ENCODE results near the gene ESAM.
A peak's percentile ranks its signal among the peaks of the same experiment; 100 is the strongest.

Gene ESAM

GRCh38 chr11:124801014-124801413 lies 38.9 kb upstream of the ESAM start:
- Histone ChIP-seq H3K36me3 (ENCODE audit: control insufficient read depth in 2 of 2, insufficient read depth in 1 of 2, low read length in 2 of 2) (no peaks in the 10 kb centered on the region), H3K4me1 (ENCODE audit: control insufficient read depth, insufficient read depth, low read length) (no peaks in the 10 kb centered on the region), H3K9me3 (ENCODE audit: control insufficient read depth, insufficient read depth, low read depth, low read length) (no peaks in the 10 kb centered on the region), H3K4me3 (ENCODE audit: low read depth, low read length) (peak overlapping the region; percentile 88), H3K27ac (ENCODE audit: extremely low read depth, low read depth, low read length) (peak overlapping the region; percentile 92; the same call in 1 of the 2 replicates)
- TF ChIP-seq ZBTB44 (tag by site-specific recombination; IDR thresholded peaks at IDR 0.05) (no peak), ZNF514 (tag by site-specific recombination; IDR thresholded peaks at IDR 0.05) (no peak), ZBTB1 (tag by site-specific recombination; IDR thresholded peaks at IDR 0.05) (no peak), ZFP37 (tag by site-specific recombination; IDR thresholded peaks at IDR 0.05) (no peak), ZNF624 (tag by site-specific recombination; IDR thresholded peaks at IDR 0.05) (no peak), SCRT1 (tag by site-specific recombination; IDR thresholded peaks at IDR 0.05; ENCODE audit: borderline replicate concordance) (no peak), ZNF169 (tag by site-specific recombination; IDR thresholded peaks at IDR 0.05) (no peak), ZNF132 (tag by site-specific recombination; IDR thresholded peaks at IDR 0.05; ENCODE audit: borderline replicate concordance) (no peak)
- POLR2A ChIA-PET = interaction anchor here (1.3 to 2.3 kb wide), 6 partner anchors 13 to 128 kb away, joined by 4 to 14 read pairs (median 10); partner anchors contain the start of genes SIAE and SPA17
- CTCF ChIA-PET = interaction anchor here (0.6 to 2.7 kb wide), 8 partner anchors 13 to 248 kb away, joined by 3 to 16 read pairs (median 5); no protein-coding TSS in a partner anchor

GRCh38 chr11:124800226-124800929 lies 38.3 kb upstream of the ESAM start, which contains the start of gene MSANTD2:
MSANTD2 (minus strand) TSS chr11:124800406; CDS start chr11:124800380, 26 bp downstream.
- peak within 1 kb of the TSS; percentile 92 for H3K27ac ChIP-seq (ENCODE audit: extremely low read depth, low read depth, low read length)
- ChIA-PET CTCF (interaction anchor here (0.6 to 2.7 kb wide), 6 partner anchors 12 to 249 kb away, joined by 3 to 16 read pairs (median 7); no protein-coding TSS in a partner anchor), POLR2A (interaction anchor here (1.1 to 2.3 kb wide), 7 partner anchors 13 to 127 kb away, joined by 3 to 14 read pairs (median 9); partner anchors contain the start of genes SIAE and SPA17)
- H3K36me3 ChIP-seq (ENCODE audit: control insufficient read depth in 2 of 2, insufficient read depth in 1 of 2, low read length in 2 of 2) = no peaks in the 10 kb centered on the region
- peak within 1 kb of the TSS; percentile 88 for H3K4me3 ChIP-seq (ENCODE audit: low read depth, low read length)
- no peaks in the 10 kb centered on the region for H3K4me1 ChIP-seq (ENCODE audit: control insufficient read depth, insufficient read depth, low read length)
- H3K9me3 ChIP-seq (ENCODE audit: control insufficient read depth, insufficient read depth, low read depth, low read length) = no peaks in the 10 kb centered on the region
- no peak for TF ChIP-seq ZNF280C (tag by site-specific recombination; IDR thresholded peaks at IDR 0.05)
- TF ChIP-seq PATZ1 (tag by site-specific recombination; IDR thresholded peaks at IDR 0.05) = peak; percentile 82
- TF ChIP-seq ZNF362 (tag by site-specific recombination; IDR thresholded peaks at IDR 0.05) = no peak
- TF ChIP-seq AEBP2 (tag by site-specific recombination; IDR thresholded peaks at IDR 0.05; ENCODE audit: borderline replicate concordance) = no peak
- no peak for TF ChIP-seq MYNN (tag by site-specific recombination; IDR thresholded peaks at IDR 0.05; ENCODE audit: borderline replicate concordance)
- TF ChIP-seq ZNF610 (tag by site-specific recombination; IDR thresholded peaks at IDR 0.05; ENCODE audit: borderline replicate concordance) = no peak
- TF ChIP-seq ZNF521 (tag by site-specific recombination; IDR thresholded peaks at IDR 0.05) = no peak
- no peak for TF ChIP-seq ZNF792 (tag by site-specific recombination; IDR thresholded peaks at IDR 0.05)
- TF ChIP-seq ZBTB1 (tag by site-specific recombination; IDR thresholded peaks at IDR 0.05) = no peak
- no peak for TF ChIP-seq ZNF112 (tag by site-specific recombination; IDR thresholded peaks at IDR 0.05)
- no peak for TF ChIP-seq HOXD13 (CRISPR knock-in tag; IDR thresholded peaks at IDR 0.05; ENCODE audit: borderline replicate concordance)
- TF ChIP-seq ZSCAN30 (tag by site-specific recombination; IDR thresholded peaks at IDR 0.05) = peak; percentile 88
- TF ChIP-seq ZFP41 (tag by site-specific recombination; IDR thresholded peaks at IDR 0.05; ENCODE audit: borderline replicate concordance) = no peak
- no peak for TF ChIP-seq ZNF768 (tag by site-specific recombination; IDR thresholded peaks at IDR 0.05)
- no peak for TF ChIP-seq ZNF514 (tag by site-specific recombination; IDR thresholded peaks at IDR 0.05)
- TF ChIP-seq ZNF18 (tag by site-specific recombination; IDR thresholded peaks at IDR 0.05) = 0 out of 2 replicates have a peak, but pooled peaks have one; percentile 43
- TF ChIP-seq ZNF121 (tag by site-specific recombination; IDR thresholded peaks at IDR 0.05) = no peak
- TF ChIP-seq ZNF169 (tag by site-specific recombination; IDR thresholded peaks at IDR 0.05) = no peak
